Lung (tissue), 12 donors: ENCODE data around the gene SRPK2. TPM values are rescaled to one million over a fixed set of nuclear protein-coding genes. Genes with fewer than 3 reads are reported as not detected.
"Not testable (repeated sequence)": the region's sequence is repeated elsewhere in the genome, so short reads cannot be mapped to it uniquely, and the experiment has no call there.

Experiments used
- ATAC-seq: fragments of 200-7000 bp; cut with Tn5 transposase; one replicate; pipeline ENCODE4 v1.9.1; 2020; ENCODE audit warnings: moderate number of reproducible peaks; ENCODE audit not compliant: insufficient read depth, low FRiP score
- DNase-seq, 3 donors: peaks; one replicate each; pipeline ENCODE4 v3.0.0-alpha.2; 2013 to 2017
- H3K27ac ChIP-seq, 2 donors: one replicate each; pipeline ENCODE4 v1.5.1; 2013; ENCODE audit warnings: mild to moderate bottlenecking in 2 of 2, moderate library complexity in 2 of 2, control low read depth in 1 of 2, inconsistent platforms in 1 of 2, low read depth in 1 of 2, low read length in 1 of 2
- H3K27me3 ChIP-seq, 3 donors: one replicate each; pipeline ENCODE4 v1.5.1; 2013; ENCODE audit warnings: low read length in 2 of 3; ENCODE audit not compliant: control insufficient read depth in 3 of 3, insufficient read depth in 3 of 3
- H3K36me3 ChIP-seq, 4 donors: one replicate each; pipeline ENCODE4 v1.5.1; 2013; ENCODE audit warnings: low read length in 4 of 4, mild to moderate bottlenecking in 1 of 4, moderate library complexity in 1 of 4; ENCODE audit not compliant: control insufficient read depth in 4 of 4, insufficient read depth in 4 of 4
- H3K4me1 ChIP-seq, 5 donors: one replicate each; pipeline ENCODE4 v1.5.1; 2013; ENCODE audit warnings: low read length in 5 of 5, mild to moderate bottlenecking in 2 of 5, moderate library complexity in 1 of 5; ENCODE audit not compliant: control insufficient read depth in 5 of 5, insufficient read depth in 5 of 5
- H3K4me3 ChIP-seq: one replicate; pipeline ENCODE4 v1.5.1; 2013; ENCODE audit warnings: mild to moderate bottlenecking, control low read depth, moderate library complexity
- H3K9ac ChIP-seq, 2 donors: one replicate each; pipeline ENCODE4 v1.5.1; 2013; ENCODE audit warnings: low read length in 2 of 2, control low read depth in 1 of 2; ENCODE audit not compliant: insufficient read depth in 1 of 2
- H3K9me3 ChIP-seq, 4 donors: one replicate each; pipeline ENCODE4 v1.5.1; 2013; ENCODE audit warnings: low read length in 3 of 4, mild to moderate bottlenecking in 1 of 4, moderate library complexity in 1 of 4; ENCODE audit not compliant: control insufficient read depth in 4 of 4, insufficient read depth in 3 of 4
- CTCF ChIP-seq: IDR thresholded peaks from 2 replicates; pipeline ENCODE4 v1.5.1; 2012; ENCODE audit warnings: mild to moderate bottlenecking; ENCODE audit errors: control extremely low read depth, extremely low read depth
- WGBS, 2 donors: extraction: QIAGEN DNeasy Blood & Tissue Kit; methylation state at CpG; one replicate each; pipeline ENCODE4 v1.1.7; 2013; 5-methylcytosine and 5-hydroxymethylcytosine counted together
- polyA plus RNA-seq, 2 donors: library from polyadenylated mRNA; stranded (reverse); fragments of 200-250 nt; gene quantifications; one replicate each; pipeline ENCODE4 v1.2.1, GENCODE V29; 2013
- total RNA-seq, 2 donors: library from RNA; depleted of rRNA in 1 of 2; stranded (reverse); fragments of >200 nt in 1 of 2; gene quantifications; one replicate each; pipeline ENCODE4 v1.2.1, GENCODE V29; 2014 to 2021
- donor health status: control.
- donor health status: control.
- donor health status: Bipolar disorder and iron deficiency.
- donor health status: healthy.
- donor health status: DM: yes; HTN: yes; CAD: no.

Gene SRPK2
- total and polyA plus RNA-seq, 4 donors: 10.8 to 71.2 (median 23.2) TPM

- H3K4me3 ChIP-seq: no peak overlapping the region
- ATAC-seq (no peak), DNase-seq (no peak)
- no peaks in the 10 kb centered on the region for H3K27me3 ChIP-seq
- no peak overlapping the region for H3K27ac ChIP-seq
- H3K9me3 ChIP-seq: no peaks in the 10 kb centered on the region
- no peak overlapping the region for H3K9ac ChIP-seq
- no peaks in the 10 kb centered on the region for H3K36me3 ChIP-seq
- 86 to 95% methylated on average over 5 of the region's 5 CpGs for WGBS, 2 donors
- peaks cover 0 to 9% (median 0%) of the 10 kb centered on the region in 5 donors for H3K4me1 ChIP-seq
- no peak for TF ChIP-seq CTCF
Measured at GRCh38 chr7:105238198-105238765, 150.4 kb downstream of the SRPK2 start.

GRCh38 chr7:105234886-105235285, 153.8 kb downstream of the SRPK2 start:
- 89 to 93% methylated on average over 4 of the region's 4 CpGs for WGBS, 2 donors
- no peak for TF ChIP-seq CTCF
- no peaks in the 10 kb centered on the region for H3K9me3 ChIP-seq
- no peaks in the 10 kb centered on the region for H3K27me3 ChIP-seq
- H3K4me3 ChIP-seq: no peak overlapping the region
- no peak overlapping the region for H3K9ac ChIP-seq
- H3K36me3 ChIP-seq: peaks cover 0 to 4% (median 1%) of the 10 kb centered on the region in 4 donors
- no peak for ATAC-seq
- DNase-seq: no peak
- H3K4me1 ChIP-seq: peaks cover 0 to 12% (median 0%) of the 10 kb centered on the region in 5 donors
- H3K27ac ChIP-seq: no peak overlapping the region

- WGBS, 2 donors: 97 to 98% methylated on average over 6 of the region's 6 CpGs
- H3K27ac ChIP-seq, H3K9me3 ChIP-seq, DNase-seq, H3K27me3 ChIP-seq, H3K9ac ChIP-seq, H3K4me3 ChIP-seq, ATAC-seq, H3K36me3 ChIP-seq, H3K4me1 ChIP-seq: not testable (repeated sequence)
Measured at GRCh38 chr7:105232829-105233291, 155.9 kb downstream of the SRPK2 start.

GRCh38 chr7:105230486-105230885, 158.2 kb downstream of the SRPK2 start:
- TF ChIP-seq CTCF: no peak
- DNase-seq (no peak), ATAC-seq (no peak)
- Histone ChIP-seq H3K27ac (no peak overlapping the region), H3K9ac (no peak overlapping the region), H3K36me3 (peaks cover 0 to 4% (median 1%) of the 10 kb centered on the region in 4 donors), H3K9me3 (no peaks in the 10 kb centered on the region), H3K4me3 (no peak overlapping the region), H3K4me1 (peaks cover 0 to 6% (median 4%) of the 10 kb centered on the region in 5 donors), H3K27me3 (no peaks in the 10 kb centered on the region)
- WGBS, 2 donors: 68 to 73% methylated on average over 3 of the region's 3 CpGs
